ENCODE data around the gene MAP4. TPM values are rescaled to one million over a fixed set of nuclear protein-coding genes. Genes with fewer than 3 reads are reported as not detected.

MAP4 gene
- total and polyA plus RNA-seq, 2 donors (not counting 3 experiments of a cell fraction or from before 2014, with no cell fraction given), result 121 to 290 TPM

DNA sequence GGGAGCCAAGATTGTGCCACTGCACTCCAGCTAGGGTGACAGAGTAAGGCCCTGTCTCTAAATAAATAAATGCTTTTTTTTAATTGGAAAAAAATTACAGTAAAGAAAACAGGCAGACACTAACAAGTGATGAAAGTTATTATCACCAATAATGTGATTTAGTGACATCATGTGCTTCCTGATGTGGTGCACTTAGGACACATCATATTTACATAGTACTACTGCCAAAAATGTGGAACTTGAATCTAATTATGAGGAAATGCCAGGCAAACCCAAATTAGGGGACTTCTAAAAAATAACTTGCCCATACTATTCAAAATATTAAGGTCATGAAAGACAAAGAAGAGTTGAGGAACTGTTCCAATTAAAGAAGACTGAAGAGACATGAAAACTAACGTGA lies 30.8 kb downstream of the MAP4 start:
- no peak overlapping the region for H3K27ac ChIP-seq (ENCODE audit: insufficient read depth, low read depth, low read length)
- POLR2A ChIA-PET, result no interaction called here
- no peak overlapping the region for H3K4me3 ChIP-seq (replicated peaks in 1 of 3; ENCODE audit: insufficient read depth in 1 of 3, low read depth in 1 of 3, low read length in 3 of 3)
- no peaks in the 10 kb centered on the region for H3K27me3 ChIP-seq (ENCODE audit: control insufficient read depth in 2 of 2, insufficient read depth in 2 of 2, low read length in 2 of 2)
- CTCF ChIA-PET, result no interaction called here
- H3K4me2 ChIP-seq (ENCODE audit: insufficient read depth, low read length), result peak overlapping the region; percentile 9
- no peak overlapping the region for H3K9ac ChIP-seq (replicated peaks; ENCODE audit: extremely low read depth, insufficient read depth, low read length)
- H4K20me1 ChIP-seq (replicated peaks; ENCODE audit: control insufficient read depth, extremely low read depth, insufficient read depth, low read length), result peaks cover 9% of the 10 kb centered on the region
- dilution Hi-C loops (cut with MboI; ENCODE audit: extremely low pct_ligation_motif_present, low sequenced_read_pairs) (no loop called here), intact Hi-C loops (cut with micrococcal nuclease) (no loop called here)
- no peaks in the 10 kb centered on the region for H3K36me3 ChIP-seq (ENCODE audit: control insufficient read depth in 2 of 2, extremely low read depth in 1 of 2, insufficient read depth in 2 of 2, low read length in 2 of 2)
- H3K9me1 ChIP-seq (replicated peaks; ENCODE audit: control insufficient read depth, extremely low read depth, insufficient read depth, low read length), result no peaks in the 10 kb centered on the region
- no peak overlapping the region for H2AFZ ChIP-seq (ENCODE audit: low read depth, low read length)
- peaks cover 16% of the 10 kb centered on the region for H3K4me1 ChIP-seq (ENCODE audit: control insufficient read depth, extremely low read depth, insufficient read depth, low read length)
- H3K9me3 ChIP-seq (replicated peaks; ENCODE audit: control insufficient read depth, insufficient read depth, low read length), result no peaks in the 10 kb centered on the region
- FAIRE-seq (no peak), DNase-seq (ENCODE audit: low read depth, low spot score) (peak; percentile 27)
- TF ChIP-seq, protein P1, sequence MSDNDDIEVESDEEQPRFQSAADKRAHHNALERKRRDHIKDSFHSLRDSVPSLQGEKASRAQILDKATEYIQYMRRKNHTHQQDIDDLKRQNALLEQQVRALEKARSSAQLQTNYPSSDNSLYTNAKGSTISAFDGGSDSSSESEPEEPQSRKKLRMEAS (IDR thresholded peaks at IDR 0.05; ENCODE audit: insufficient read depth, insufficient read length), result no peak
- no TSS peak for BruUV-seq (replicated peaks)
- H3K79me2 ChIP-seq (ENCODE audit: control insufficient read depth, insufficient read depth, low read length), result peaks cover 64% of the 10 kb centered on the region

DNA sequence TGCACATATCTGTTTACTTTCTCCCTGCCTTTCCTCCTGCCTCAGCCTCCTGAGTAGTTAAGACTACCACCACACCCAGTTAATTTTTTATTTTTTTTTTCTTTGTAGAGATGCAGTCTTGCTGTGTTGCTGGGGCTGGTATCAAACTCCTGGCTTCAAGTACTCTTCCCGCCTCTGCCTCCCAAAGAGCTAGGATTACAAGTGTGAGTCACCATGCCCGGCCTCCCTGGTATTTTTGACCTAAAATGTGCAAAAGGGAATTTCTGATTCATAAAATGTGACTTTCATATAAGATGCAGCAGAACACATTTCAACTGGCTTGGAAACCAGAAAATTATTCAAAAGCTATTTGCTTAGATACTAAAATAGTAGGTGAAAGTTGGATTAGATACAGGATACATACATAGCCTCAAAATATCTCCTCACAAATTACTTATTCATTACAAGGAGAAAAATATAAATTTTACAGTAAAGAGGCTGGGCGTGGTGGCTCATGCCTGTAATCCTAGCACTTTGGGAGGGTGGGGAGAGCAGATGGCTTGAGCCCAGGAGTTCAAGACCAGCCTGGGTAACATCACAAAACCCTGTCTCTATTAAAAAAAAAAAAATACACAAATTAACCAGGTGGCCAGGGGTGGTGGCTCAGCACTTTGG lies 32.0 kb downstream of the MAP4 start:
- DNase-seq (ENCODE audit: low read depth, low spot score) (peak; percentile 27), FAIRE-seq (peak; percentile 31)
- Histone ChIP-seq H3K27me3 (ENCODE audit: control insufficient read depth in 2 of 2, insufficient read depth in 2 of 2, low read length in 2 of 2) (no peaks in the 10 kb centered on the region), H3K79me2 (ENCODE audit: control insufficient read depth, insufficient read depth, low read length) (peaks cover 64% of the 10 kb centered on the region), H3K4me3 (replicated peaks in 1 of 3; ENCODE audit: insufficient read depth in 1 of 3, low read depth in 1 of 3, low read length in 3 of 3) (no peak overlapping the region), H3K36me3 (ENCODE audit: control insufficient read depth in 2 of 2, extremely low read depth in 1 of 2, insufficient read depth in 2 of 2, low read length in 2 of 2) (no peaks in the 10 kb centered on the region), H3K9me3 (replicated peaks; ENCODE audit: control insufficient read depth, insufficient read depth, low read length) (no peaks in the 10 kb centered on the region), H3K9me1 (replicated peaks; ENCODE audit: control insufficient read depth, extremely low read depth, insufficient read depth, low read length) (no peaks in the 10 kb centered on the region), H3K9ac (replicated peaks; ENCODE audit: extremely low read depth, insufficient read depth, low read length) (no peak overlapping the region), H2AFZ (ENCODE audit: low read depth, low read length) (no peak overlapping the region), H3K4me2 (ENCODE audit: insufficient read depth, low read length) (no peak overlapping the region), H4K20me1 (replicated peaks; ENCODE audit: control insufficient read depth, extremely low read depth, insufficient read depth, low read length) (peaks cover 9% of the 10 kb centered on the region), H3K27ac (ENCODE audit: insufficient read depth, low read depth, low read length) (no peak overlapping the region), H3K4me1 (ENCODE audit: control insufficient read depth, extremely low read depth, insufficient read depth, low read length) (peaks cover 13% of the 10 kb centered on the region)
- intact Hi-C loops (cut with micrococcal nuclease), result no loop called here
- CTCF ChIA-PET, result interaction anchor here (0.7 to 0.8 kb wide), 2 partner anchors 117 to 146 kb away, joined by 3 read pairs; no protein-coding TSS in a partner anchor
- POLR2A ChIA-PET, result no interaction called here
- TF ChIP-seq, protein P1 (IDR thresholded peaks at IDR 0.05; ENCODE audit: insufficient read depth, insufficient read length), result no peak
- peak; percentile 33 for TF ChIP-seq JUN (IDR thresholded peaks at IDR 0.05; ENCODE audit: borderline replicate concordance, insufficient read depth, insufficient read length, low read depth)
- TF ChIP-seq POLR2AphosphoS5 (IDR thresholded peaks at IDR 0.05; ENCODE audit: insufficient read depth, low read depth, low read length), result no peak
- TF ChIP-seq FOS (IDR thresholded peaks at IDR 0.05; ENCODE audit: borderline replicate concordance, insufficient read depth, low read length), result peak; percentile 29
- dilution Hi-C loops (cut with MboI; ENCODE audit: extremely low pct_ligation_motif_present, low sequenced_read_pairs), result no loop called here
- BruUV-seq (replicated peaks), result no TSS peak

All from endothelial cell of umbilical vein (primary cell).